ENCODE results near the gene NEU1.
"Not testable (repeated sequence)": the region's sequence is repeated elsewhere in the genome, so short reads cannot be mapped to it uniquely, and the experiment has no call there.

The NEU1 gene

GRCh38 chr6:31875877-31876276 lies 13.3 kb upstream of the NEU1 start:
- DNase-seq = no peak

GRCh38 chr6:31874836-31875572 lies 12.4 kb upstream of the NEU1 start:
- DNase-seq = no peak

GRCh38 chr6:31874084-31874670 lies 11.6 kb upstream of the NEU1 start:
- DNase-seq = no peak

- no peak for DNase-seq
Measured at GRCh38 chr6:31871046-31871659, 8.5 kb upstream of the NEU1 start.

GRCh38 chr6:31870385-31870921 lies 7.8 kb upstream of the NEU1 start:
- no peak for DNase-seq

GRCh38 chr6:31869343-31869742 lies 6.7 kb upstream of the NEU1 start:
- DNase-seq = no peak

- DNase-seq = not testable (repeated sequence)
Measured at GRCh38 chr6:31868658-31868971, 6.0 kb upstream of the NEU1 start.

- no peak for DNase-seq
Measured at GRCh38 chr6:31865205-31866118, 2.8 kb upstream of the NEU1 start.

GRCh38 chr6:31864818-31865204 lies 2.2 kb upstream of the NEU1 start:
- no peak for DNase-seq

- DNase-seq = not testable (repeated sequence)
Measured at GRCh38 chr6:31864123-31864562, 1.5 kb upstream of the NEU1 start.

- DNase-seq = peak in 3 of 56 donors; percentile 15 to 35 (median 15)
Measured at GRCh38 chr6:31861919-31862343, 690 bp downstream of the NEU1 start.

- DNase-seq = no peak
Measured at GRCh38 chr6:31861150-31861549, 1.5 kb downstream of the NEU1 start.

GRCh38 chr6:31860349-31860748 lies 2.3 kb downstream of the NEU1 start:
- DNase-seq = no peak

- DNase-seq = no peak
Measured at GRCh38 chr6:31859923-31860322, 2.7 kb downstream of the NEU1 start.

GRCh38 chr6:31858707-31859106 lies 3.9 kb downstream of the NEU1 start:
- no peak for DNase-seq

- not testable (repeated sequence) for DNase-seq
Measured at GRCh38 chr6:31857774-31858173, 4.8 kb downstream of the NEU1 start.

GRCh38 chr6:31851980-31852718 lies 10.5 kb downstream of the NEU1 start:
- DNase-seq = not testable (repeated sequence)

GRCh38 chr6:31851485-31851832 lies 11.2 kb downstream of the NEU1 start:
- no peak for DNase-seq

GRCh38 chr6:31850765-31851484 lies 11.7 kb downstream of the NEU1 start:
- DNase-seq = no peak

All from nucleus accumbens (tissue), 56 donors.